SK-N-MC (cell line): Measurements from ENCODE around the gene MXRA8.

Experiments used
- EZH2 ChIP-seq: fragments of 200-600 bp; sonication (generic); IDR thresholded peaks from one replicate; pipeline ENCODE4 v1.6.1; 2017; ENCODE audit warnings: antibody characterized with exemption
- FOXP2 ChIP-seq: optimal IDR thresholded peaks from 2 replicates; pipeline ENCODE3; 2011; ENCODE audit warnings: mild to moderate bottlenecking, moderate library complexity; ENCODE audit not compliant: insufficient read depth; ENCODE audit errors: extremely low read length, control extremely low read depth
- POLR2AphosphoS5 ChIP-seq: IDR thresholded peaks from 2 replicates; pipeline ENCODE4 v1.6.1; 2012; ENCODE audit warnings: mild to moderate bottlenecking, low read depth, low read length, borderline replicate concordance

DNA sequence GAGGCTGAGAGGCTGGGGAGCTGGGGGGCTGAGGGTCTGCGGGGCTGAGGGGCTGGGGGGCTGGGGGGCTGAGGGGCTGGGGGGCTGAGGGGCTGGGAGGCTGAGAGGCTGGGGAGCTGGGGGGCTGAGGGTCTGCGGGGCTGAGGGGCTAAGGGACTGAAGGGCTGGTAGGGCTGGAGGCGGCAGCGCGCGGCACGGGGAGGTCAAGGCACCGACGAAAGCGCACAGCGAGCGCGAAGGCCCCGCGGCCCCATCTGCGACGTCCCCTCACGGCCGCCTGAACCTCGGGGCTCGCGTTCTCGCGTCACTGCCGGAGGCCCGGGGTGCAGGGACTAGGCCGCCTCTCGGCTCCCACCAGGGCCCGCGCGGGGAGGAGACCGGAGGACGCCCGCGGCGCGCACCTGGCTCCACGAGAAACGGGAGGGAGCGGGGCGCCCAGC is 34.3 kb downstream of the MXRA8 start:
- TF ChIP-seq EZH2 (no peak), POLR2AphosphoS5 (no peak), FOXP2 (no peak)
